Transverse colon (tissue), 4 donors: ENCODE data around the gene STX8.

ENCODE experiments used
- POLR2A ChIP-seq: fragments of 450-650 bp; IDR thresholded peaks from one replicate; pipeline ENCODE4 v1.6.1; 2016; ENCODE audit warnings: antibody characterized with exemption, mild to moderate bottlenecking, moderate library complexity
- POLR2AphosphoS5 ChIP-seq, 3 donors: sonication (generic); formaldehyde crosslinking; IDR thresholded peaks; one replicate each; pipeline ENCODE4 v1.6.1; 2016; ENCODE audit warnings: antibody characterized with exemption in 3 of 3
- TF ChIP-seq, protein P1 (sequence below), 5 experiments: fragments of 200-600 bp in 3 of 5; fragments of 450-650 bp in 2 of 5; sonication (generic) in 3 of 5; IDR thresholded peaks; 1 replicate in 2 of 5; 2 replicates in 3 of 5; pipeline ENCODE4 v1.5.1; 2016 to 2017; ENCODE audit warnings: antibody characterized with exemption in 5 of 5, inconsistent platforms in 3 of 5, mild to moderate bottlenecking in 2 of 5, moderate library complexity in 1 of 5

DNA sequence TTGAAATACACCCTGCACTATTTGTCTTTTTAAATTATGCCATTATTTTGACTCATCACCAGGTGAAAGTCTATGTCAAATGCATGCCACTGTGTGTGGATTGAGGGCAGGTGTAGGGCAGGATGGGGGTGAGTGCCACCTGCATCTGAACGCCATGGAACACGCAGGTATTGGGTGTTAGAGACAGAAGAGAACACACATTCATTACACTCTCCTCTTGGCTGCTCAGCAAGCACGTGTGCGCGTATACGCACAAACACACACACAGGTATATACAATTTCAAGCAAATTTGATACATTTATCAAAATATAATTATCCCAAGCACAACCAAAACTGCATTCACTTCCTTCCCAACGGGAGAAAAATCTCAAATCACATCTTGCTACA, 285.4 kb downstream of the STX8 start:
- TF ChIP-seq POLR2A (no peak), POLR2AphosphoS5 (IDR thresholded peaks at IDR 0.05) (no peak)
- TF ChIP-seq, protein P1, sequence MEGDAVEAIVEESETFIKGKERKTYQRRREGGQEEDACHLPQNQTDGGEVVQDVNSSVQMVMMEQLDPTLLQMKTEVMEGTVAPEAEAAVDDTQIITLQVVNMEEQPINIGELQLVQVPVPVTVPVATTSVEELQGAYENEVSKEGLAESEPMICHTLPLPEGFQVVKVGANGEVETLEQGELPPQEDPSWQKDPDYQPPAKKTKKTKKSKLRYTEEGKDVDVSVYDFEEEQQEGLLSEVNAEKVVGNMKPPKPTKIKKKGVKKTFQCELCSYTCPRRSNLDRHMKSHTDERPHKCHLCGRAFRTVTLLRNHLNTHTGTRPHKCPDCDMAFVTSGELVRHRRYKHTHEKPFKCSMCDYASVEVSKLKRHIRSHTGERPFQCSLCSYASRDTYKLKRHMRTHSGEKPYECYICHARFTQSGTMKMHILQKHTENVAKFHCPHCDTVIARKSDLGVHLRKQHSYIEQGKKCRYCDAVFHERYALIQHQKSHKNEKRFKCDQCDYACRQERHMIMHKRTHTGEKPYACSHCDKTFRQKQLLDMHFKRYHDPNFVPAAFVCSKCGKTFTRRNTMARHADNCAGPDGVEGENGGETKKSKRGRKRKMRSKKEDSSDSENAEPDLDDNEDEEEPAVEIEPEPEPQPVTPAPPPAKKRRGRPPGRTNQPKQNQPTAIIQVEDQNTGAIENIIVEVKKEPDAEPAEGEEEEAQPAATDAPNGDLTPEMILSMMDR (IDR thresholded peaks at IDR 0.05): no peak
